HepG2 (cell line): Measurements from ENCODE around the gene TCAIM. TPM values are rescaled to one million over a fixed set of nuclear protein-coding genes. Genes with fewer than 3 reads are reported as not detected.

Experiments used
- ARHGAP35 ChIP-seq: sonication (generic); formaldehyde crosslinking; IDR thresholded peaks from 2 replicates; pipeline ENCODE4 v1.9.0; 2022; ENCODE audit warnings: mild to moderate bottlenecking, inconsistent platforms, moderate library complexity, missing genetic modification reagents, borderline replicate concordance
- ARID2 ChIP-seq: sonication (generic); formaldehyde crosslinking; IDR thresholded peaks from 2 replicates; pipeline ENCODE4 v1.8.1; 2022; ENCODE audit warnings: mild to moderate bottlenecking, missing genetic modification reagents, borderline replicate concordance
- ARNT2 ChIP-seq: sonication (generic); formaldehyde crosslinking; IDR thresholded peaks from 2 replicates; pipeline ENCODE4 v1.8.0; 2022; ENCODE audit warnings: mild to moderate bottlenecking, low read depth, missing genetic modification reagents, moderate library complexity
- ATF1 ChIP-seq: IDR thresholded peaks from 2 replicates; pipeline ENCODE4 v1.6.1; 2016; ENCODE audit warnings: mild to moderate bottlenecking, control low read depth
- CBX2 ChIP-seq, 2 experiments: fragments of 200-600 bp in 1 of 2; sonication (generic); formaldehyde crosslinking in 1 of 2; IDR thresholded peaks; 2 replicates each; pipeline versions ENCODE4 v1.7.0 to v1.8.1; 2018 to 2022; ENCODE audit warnings: low read depth in 2 of 2, low read length in 1 of 2, mild to moderate bottlenecking in 1 of 2, missing genetic modification reagents in 1 of 2
- FOXP1 ChIP-seq, 2 experiments: fragments of 450-650 bp in 1 of 2; IDR thresholded peaks; 2 replicates each; pipeline ENCODE4 v1.6.1; 2017 to 2018; ENCODE audit warnings: antibody characterized with exemption in 1 of 2
- HNF4A ChIP-seq: sonication (generic); formaldehyde crosslinking; IDR thresholded peaks from 2 replicates; pipeline ENCODE4 v1.4.0; 2020; ENCODE audit warnings: missing genetic modification reagents
- KAT7 ChIP-seq: IDR thresholded peaks from 2 replicates; pipeline ENCODE4 v1.6.1; 2018; ENCODE audit warnings: borderline replicate concordance, missing compliant biosample characterization
- NAIF1 ChIP-seq: sonication (generic); formaldehyde crosslinking; IDR thresholded peaks from 2 replicates; pipeline ENCODE4 v1.5.0; 2020; ENCODE audit warnings: mild to moderate bottlenecking, missing genetic modification reagents, borderline replicate concordance
- NFYC ChIP-seq: IDR thresholded peaks from 2 replicates; pipeline ENCODE4 v1.6.1; 2016; ENCODE audit warnings: missing genetic modification reagents, missing compliant biosample characterization
- NR2F6 ChIP-seq, 2 experiments: IDR thresholded peaks; 2 replicates each; pipeline ENCODE4 v1.6.1; 2016; ENCODE audit warnings: antibody characterized with exemption in 1 of 2, mild to moderate bottlenecking in 1 of 2
- PHF20 ChIP-seq: sonication (generic); formaldehyde crosslinking; IDR thresholded peaks from 2 replicates; pipeline ENCODE4 v1.5.0; 2020; ENCODE audit warnings: mild to moderate bottlenecking, missing genetic modification reagents
- REL ChIP-seq: sonication (generic); formaldehyde crosslinking; conservative IDR thresholded peaks from 2 replicates; pipeline ENCODE4 v1.8.0; 2022; ENCODE audit warnings: mild to moderate bottlenecking, missing genetic modification reagents, moderate library complexity
- RELA ChIP-seq: sonication (generic); formaldehyde crosslinking; IDR thresholded peaks from 2 replicates; pipeline ENCODE4 v1.4.0; 2020; ENCODE audit warnings: missing genetic modification reagents
- RFX3 ChIP-seq: IDR thresholded peaks from 2 replicates; pipeline ENCODE4 v1.6.1; 2016; ENCODE audit warnings: missing biosample characterization, missing genetic modification reagents
- RORA ChIP-seq: sonication (generic); formaldehyde crosslinking; IDR thresholded peaks from 2 replicates; pipeline ENCODE4 v1.5.0; 2020; ENCODE audit warnings: mild to moderate bottlenecking, missing genetic modification reagents, moderate library complexity
- SAP130 ChIP-seq: IDR thresholded peaks from 2 replicates; pipeline ENCODE4 v1.6.1; 2016; ENCODE audit warnings: low read depth
- TGIF2 ChIP-seq: IDR thresholded peaks from 2 replicates; pipeline ENCODE4 v1.6.1; 2016; ENCODE audit warnings: control low read depth, missing compliant biosample characterization
- ZNF629 ChIP-seq: sonication (generic); formaldehyde crosslinking; conservative IDR thresholded peaks from 2 replicates; pipeline ENCODE4 v1.5.0; 2020; ENCODE audit warnings: missing genetic modification reagents
- ZNF737 ChIP-seq: sonication (generic); formaldehyde crosslinking; IDR thresholded peaks from 2 replicates; pipeline ENCODE4 v1.5.0; 2020; ENCODE audit warnings: missing genetic modification reagents, mild to moderate bottlenecking, borderline replicate concordance
- polyA plus RNA-seq, 8 experiments: library from polyadenylated mRNA; depleted of rRNA in 3 of 8; stranded (reverse) in 7 of 8; unstranded in 1 of 8; fragments of >200 nt; fragmentation: Illumina TruSeq in 4 of 8; extraction: Trizol in 4 of 8; gene quantifications; 2 replicates each; pipeline versions ENCODE4 v1.2.1 to v1.2.3, GENCODE V29; 2011 to 2016; ENCODE audit warnings: low read depth in 4 of 8, missing spikeins in 1 of 8, mixed read lengths in 1 of 8; ENCODE audit not compliant: insufficient read depth in 1 of 8
- total RNA-seq, 5 experiments: library from RNA; depleted of rRNA; stranded (reverse); fragments of >200 nt; fragmentation: Illumina TruSeq; extraction: Trizol; gene quantifications; 2 replicates each; pipeline ENCODE4 v1.2.3, GENCODE V29; 2016; ENCODE audit warnings: low read depth in 1 of 5
- TF ChIP-seq, protein P1 (sequence below): sonication (generic); formaldehyde crosslinking; IDR thresholded peaks from 2 replicates; pipeline ENCODE4 v1.4.0; 2020; ENCODE audit warnings: missing genetic modification reagents, borderline replicate concordance
- TF ChIP-seq, protein P2 (sequence below): sonication (generic); formaldehyde crosslinking; IDR thresholded peaks from 2 replicates; pipeline ENCODE4 v1.4.0; 2020; ENCODE audit warnings: missing genetic modification reagents
- TF ChIP-seq, protein P3 (sequence below): IDR thresholded peaks from 2 replicates; pipeline ENCODE4 v1.6.1; 2016; ENCODE audit warnings: missing biosample characterization, missing genetic modification reagents, low read depth

Gene TCAIM
- total and polyA plus RNA-seq, 2 of the 13 experiments (the other 11 are each of a cell fraction or from before 2014, with no cell fraction given), result 16.9 to 22.6 TPM

DNA sequence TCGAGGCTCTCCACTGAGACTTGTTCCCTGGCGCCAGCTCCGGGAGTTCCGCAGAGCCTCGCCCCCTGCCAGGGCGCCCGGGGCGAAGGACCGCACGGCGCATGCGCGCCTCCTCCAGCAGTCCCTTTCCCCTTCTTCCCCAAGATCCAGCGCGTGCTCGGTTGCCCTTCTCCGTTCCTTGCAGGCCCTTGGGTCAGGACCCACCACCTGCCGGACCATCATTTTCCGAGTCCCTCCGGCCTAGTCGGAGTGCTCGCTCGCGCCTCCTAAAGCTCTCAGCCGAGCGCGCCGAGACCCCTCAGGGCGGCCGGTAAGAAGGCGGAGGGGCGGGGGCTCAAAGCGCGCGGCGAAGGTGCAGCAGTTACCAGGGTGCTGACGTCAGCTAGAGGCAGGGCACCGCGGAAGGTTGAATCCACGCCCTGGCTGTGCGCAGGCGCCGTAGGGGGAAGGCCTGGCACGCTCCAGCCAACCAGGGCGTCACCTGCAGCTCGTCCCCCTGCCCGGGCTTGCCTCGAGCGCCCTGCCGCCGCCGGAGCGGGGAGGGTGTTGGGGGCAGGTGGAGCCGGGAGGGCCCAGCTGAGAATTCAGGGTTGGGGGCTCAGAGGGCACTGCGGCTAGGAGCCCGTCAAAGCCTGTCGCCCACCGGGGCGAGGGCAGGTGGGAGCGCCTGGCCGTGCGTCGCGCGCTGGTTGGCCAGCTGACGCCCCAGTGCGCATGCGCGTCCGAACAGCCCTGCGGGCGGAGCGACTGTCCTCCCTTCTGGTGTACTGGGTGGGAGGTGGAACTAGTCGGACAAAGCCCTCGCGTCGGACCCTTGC, at the start of gene TCAIM (continued):
- TF ChIP-seq PHF20 (CRISPR knock-in tag) (peak; percentile 69), RFX3 (0 out of 2 replicates have a peak, but pooled peaks have one; percentile 5), KAT7 (CRISPR knock-in tag) (peak; percentile 42; the same call in 1 of the 2 replicates), ZNF629 (CRISPR knock-in tag) (0 out of 2 replicates have a peak, but pooled peaks have one; percentile 33), NR2F6 (IDR thresholded peaks at IDR 0.05) (no peak), NR2F6 (CRISPR knock-in tag; IDR thresholded peaks at IDR 0.05) (peak; percentile 31), NAIF1 (peak; percentile 95), CBX2 (IDR thresholded peaks at IDR 0.05; ENCODE audit: low read depth, low read length) (no peak), CBX2 (CRISPR knock-in tag; IDR thresholded peaks at IDR 0.05; ENCODE audit: low read depth) (0 out of 2 replicates have a peak, but pooled peaks have one; percentile 44), REL (peak; percentile 97), ATF1 (CRISPR knock-in tag) (peak; percentile 66; the same call in 1 of the 2 replicates), ARHGAP35 (peak; percentile 99), RORA (CRISPR knock-in tag) (no peak), ARNT2 (CRISPR knock-in tag) (peak; percentile 97), FOXP1 (IDR thresholded peaks at IDR 0.05) (no peak), FOXP1 (CRISPR knock-in tag; IDR thresholded peaks at IDR 0.05) (no peak), RELA (CRISPR knock-in tag) (peak; percentile 82; the same call in 1 of the 2 replicates), TGIF2 (CRISPR knock-in tag) (no peak), SAP130 (CRISPR knock-in tag) (peak; percentile 88), ARID2 (CRISPR knock-in tag) (peak; percentile 99), NFYC (CRISPR knock-in tag) (peak; percentile 72), HNF4A (CRISPR knock-in tag) (peak; percentile 43), ZNF737 (CRISPR knock-in tag) (no peak)
- TF ChIP-seq, protein P1, sequence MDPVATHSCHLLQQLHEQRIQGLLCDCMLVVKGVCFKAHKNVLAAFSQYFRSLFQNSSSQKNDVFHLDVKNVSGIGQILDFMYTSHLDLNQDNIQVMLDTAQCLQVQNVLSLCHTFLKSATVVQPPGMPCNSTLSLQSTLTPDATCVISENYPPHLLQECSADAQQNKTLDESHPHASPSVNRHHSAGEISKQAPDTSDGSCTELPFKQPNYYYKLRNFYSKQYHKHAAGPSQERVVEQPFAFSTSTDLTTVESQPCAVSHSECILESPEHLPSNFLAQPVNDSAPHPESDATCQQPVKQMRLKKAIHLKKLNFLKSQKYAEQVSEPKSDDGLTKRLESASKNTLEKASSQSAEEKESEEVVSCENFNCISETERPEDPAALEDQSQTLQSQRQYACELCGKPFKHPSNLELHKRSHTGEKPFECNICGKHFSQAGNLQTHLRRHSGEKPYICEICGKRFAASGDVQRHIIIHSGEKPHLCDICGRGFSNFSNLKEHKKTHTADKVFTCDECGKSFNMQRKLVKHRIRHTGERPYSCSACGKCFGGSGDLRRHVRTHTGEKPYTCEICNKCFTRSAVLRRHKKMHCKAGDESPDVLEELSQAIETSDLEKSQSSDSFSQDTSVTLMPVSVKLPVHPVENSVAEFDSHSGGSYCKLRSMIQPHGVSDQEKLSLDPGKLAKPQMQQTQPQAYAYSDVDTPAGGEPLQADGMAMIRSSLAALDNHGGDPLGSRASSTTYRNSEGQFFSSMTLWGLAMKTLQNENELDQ (CRISPR knock-in tag), result no peak
- TF ChIP-seq, protein P2, sequence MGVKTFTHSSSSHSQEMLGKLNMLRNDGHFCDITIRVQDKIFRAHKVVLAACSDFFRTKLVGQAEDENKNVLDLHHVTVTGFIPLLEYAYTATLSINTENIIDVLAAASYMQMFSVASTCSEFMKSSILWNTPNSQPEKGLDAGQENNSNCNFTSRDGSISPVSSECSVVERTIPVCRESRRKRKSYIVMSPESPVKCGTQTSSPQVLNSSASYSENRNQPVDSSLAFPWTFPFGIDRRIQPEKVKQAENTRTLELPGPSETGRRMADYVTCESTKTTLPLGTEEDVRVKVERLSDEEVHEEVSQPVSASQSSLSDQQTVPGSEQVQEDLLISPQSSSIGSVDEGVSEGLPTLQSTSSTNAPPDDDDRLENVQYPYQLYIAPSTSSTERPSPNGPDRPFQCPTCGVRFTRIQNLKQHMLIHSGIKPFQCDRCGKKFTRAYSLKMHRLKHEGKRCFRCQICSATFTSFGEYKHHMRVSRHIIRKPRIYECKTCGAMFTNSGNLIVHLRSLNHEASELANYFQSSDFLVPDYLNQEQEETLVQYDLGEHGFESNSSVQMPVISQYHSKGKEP (CRISPR knock-in tag), result 0 out of 2 replicates have a peak, but pooled peaks have one; percentile 11
- TF ChIP-seq, protein P3, sequence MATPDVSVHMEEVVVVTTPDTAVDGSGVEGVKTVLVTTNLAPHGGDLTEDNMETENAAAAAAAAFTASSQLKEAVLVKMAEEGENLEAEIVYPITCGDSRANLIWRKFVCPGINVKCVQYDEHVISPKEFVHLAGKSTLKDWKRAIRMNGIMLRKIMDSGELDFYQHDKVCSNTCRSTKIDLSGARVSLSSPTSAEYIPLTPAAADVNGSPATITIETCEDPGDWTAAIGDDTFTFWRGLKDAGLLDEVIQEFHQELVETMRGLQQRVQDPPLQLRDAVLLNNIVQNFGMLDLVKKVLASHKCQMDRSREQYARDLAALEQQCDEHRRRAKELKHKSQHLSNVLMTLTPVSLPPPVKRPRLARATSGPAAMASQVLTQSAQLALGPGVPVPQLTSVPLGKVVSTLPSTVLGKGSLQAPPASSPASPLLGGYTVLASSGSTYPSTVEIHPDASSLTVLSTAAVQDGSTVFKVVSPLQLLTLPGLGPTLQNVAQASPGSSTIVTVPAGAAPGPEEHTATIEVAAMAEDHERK (CRISPR knock-in tag), result 0 out of 2 replicates have a peak, but pooled peaks have one; percentile 2
